ENCODE data around the gene ZNF630.

GRCh38 chrX:48083212-48083611 lies 11.8 kb upstream of the ZNF630 start:
- no peak for TF ChIP-seq EP300 (IDR thresholded peaks at IDR 0.05; ENCODE audit: borderline replicate concordance)
- TF ChIP-seq REST (IDR thresholded peaks at IDR 0.05; ENCODE audit: low read depth), result no peak
- TF ChIP-seq TAF1 (IDR thresholded peaks at IDR 0.05; ENCODE audit: low read depth), result no peak
- no peak for TF ChIP-seq CEBPB (IDR thresholded peaks at IDR 0.05)
- no peak for TF ChIP-seq FOXM1 (IDR thresholded peaks at IDR 0.05; ENCODE audit: borderline replicate concordance, low read depth)
- TF ChIP-seq ZBTB7A (IDR thresholded peaks at IDR 0.05; ENCODE audit: low read depth), result no peak
- TF ChIP-seq EGR1 (IDR thresholded peaks at IDR 0.05), result no peak
- no peak for TF ChIP-seq TCF12 (IDR thresholded peaks at IDR 0.05; ENCODE audit: low read depth)
- no peak for TF ChIP-seq CREB1 (IDR thresholded peaks at IDR 0.05; ENCODE audit: low read depth)
- no peak for TF ChIP-seq TEAD4 (IDR thresholded peaks at IDR 0.05)

Measured in Ishikawa (cell line).